ENCODE results near the gene C22orf31.

Gene C22orf31

DNA sequence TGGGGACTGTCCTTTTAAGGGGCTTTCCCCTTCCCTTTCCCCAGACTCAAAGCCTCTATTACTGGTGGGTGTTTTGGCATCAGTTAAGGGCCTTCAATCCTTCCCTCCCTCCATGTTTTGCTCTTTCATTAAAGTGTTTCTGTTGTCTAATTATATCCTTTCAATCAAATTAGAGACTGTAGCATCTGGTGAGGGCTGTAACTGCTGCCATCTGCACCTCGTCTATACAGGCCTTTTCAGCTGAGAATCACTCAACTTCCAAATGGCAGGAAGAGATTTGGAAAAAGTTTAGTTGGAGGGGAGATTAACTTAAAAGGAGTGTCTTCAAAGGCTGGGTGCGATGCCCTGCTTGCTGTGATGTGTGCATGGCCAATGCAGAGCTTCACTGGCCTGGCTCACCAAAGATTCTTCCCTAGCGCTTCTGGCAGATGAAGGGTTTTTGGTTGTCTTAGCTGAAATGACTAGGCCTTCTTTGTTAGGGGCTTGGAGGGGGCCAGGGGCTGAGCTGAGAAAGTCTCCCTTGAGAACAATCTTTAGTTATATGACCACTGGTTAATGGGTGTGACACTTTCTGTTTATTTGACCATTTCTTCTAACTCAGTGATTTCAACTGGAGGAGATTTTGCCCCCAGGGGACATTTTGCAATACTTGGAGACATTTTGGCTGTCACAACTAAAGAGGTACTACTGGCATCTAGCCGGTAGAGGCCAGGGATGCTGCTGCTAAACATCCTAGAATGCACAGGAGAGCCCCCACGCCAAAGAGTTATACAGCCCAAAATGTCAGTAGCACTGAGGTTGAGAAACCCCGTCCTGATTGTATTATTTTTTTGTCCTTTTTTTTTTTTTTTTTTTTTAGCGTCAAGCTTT, 18.7 kb upstream of the C22orf31 start:
- DNase-seq: peak; percentile 55

- DNase-seq: no peak
Observed at GRCh38 chr22:29079218-29079901, 17.7 kb upstream of the C22orf31 start.

GRCh38 chr22:29078869-29079207, 17.2 kb upstream of the C22orf31 start:
- DNase-seq: no peak

DNA sequence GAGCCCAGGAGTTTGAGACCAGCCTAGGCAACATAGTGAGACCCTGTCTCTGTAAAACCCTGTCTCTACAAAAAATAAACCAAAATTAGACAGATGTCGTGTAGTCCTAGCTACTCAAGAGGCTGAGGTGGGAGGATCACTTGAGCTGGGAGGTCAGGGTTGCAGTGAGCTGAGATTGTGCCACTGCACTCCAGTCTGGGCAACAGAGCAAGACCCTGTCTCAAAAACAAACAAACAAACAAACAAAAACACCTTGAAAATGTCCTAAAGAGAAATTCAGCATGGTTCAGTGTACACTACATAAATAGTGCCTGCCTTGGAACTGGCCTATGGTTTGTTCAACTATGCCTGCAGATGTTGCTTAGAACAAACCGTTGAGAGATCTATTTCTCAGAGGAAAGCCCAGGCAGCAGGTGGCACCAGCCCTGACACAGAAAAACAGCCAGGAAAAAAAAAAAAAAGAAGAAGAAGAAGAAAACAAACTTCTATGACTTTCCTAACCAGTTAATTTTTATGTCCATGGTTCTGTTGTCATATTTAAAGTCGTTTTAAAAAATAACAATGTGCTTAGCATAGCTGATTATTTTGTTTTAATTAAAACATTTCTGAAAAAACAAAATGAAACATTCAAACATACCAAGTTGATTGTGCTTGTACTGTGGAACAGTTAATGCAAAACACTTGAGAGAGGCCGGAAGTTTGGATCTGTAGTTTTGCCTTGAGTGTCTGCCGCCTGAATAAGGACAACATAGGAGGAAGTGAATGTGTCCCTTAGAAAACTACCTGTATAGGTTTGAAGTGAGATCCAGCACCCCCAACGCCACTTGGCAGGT, 16.6 kb upstream of the C22orf31 start:
- no peak for DNase-seq

DNA sequence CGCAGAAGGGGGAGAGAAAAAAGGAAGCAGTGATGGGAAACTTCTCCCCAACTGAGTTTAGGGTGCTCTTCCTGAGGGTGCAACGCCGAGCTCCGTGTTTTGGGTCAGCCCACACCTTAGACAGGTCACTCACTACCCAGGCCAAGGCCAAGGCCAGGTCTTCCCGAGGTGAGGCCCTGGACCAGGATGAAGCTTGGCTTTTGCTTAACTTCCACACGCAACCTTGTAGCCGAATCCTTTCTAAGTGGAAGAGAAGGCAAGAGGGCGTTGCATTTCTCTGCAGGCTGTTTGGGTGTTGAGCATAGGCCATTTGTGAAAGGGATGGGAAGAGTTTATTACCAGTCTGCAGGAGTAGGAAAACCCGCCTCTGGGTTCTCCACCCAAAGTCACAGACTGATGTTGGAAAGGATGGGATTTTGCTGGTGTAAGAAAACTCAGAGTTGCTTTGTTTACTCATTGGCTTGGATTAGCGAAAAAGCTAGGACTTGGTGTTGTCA, 12.7 kb upstream of the C22orf31 start:
- DNase-seq: no peak

DNA sequence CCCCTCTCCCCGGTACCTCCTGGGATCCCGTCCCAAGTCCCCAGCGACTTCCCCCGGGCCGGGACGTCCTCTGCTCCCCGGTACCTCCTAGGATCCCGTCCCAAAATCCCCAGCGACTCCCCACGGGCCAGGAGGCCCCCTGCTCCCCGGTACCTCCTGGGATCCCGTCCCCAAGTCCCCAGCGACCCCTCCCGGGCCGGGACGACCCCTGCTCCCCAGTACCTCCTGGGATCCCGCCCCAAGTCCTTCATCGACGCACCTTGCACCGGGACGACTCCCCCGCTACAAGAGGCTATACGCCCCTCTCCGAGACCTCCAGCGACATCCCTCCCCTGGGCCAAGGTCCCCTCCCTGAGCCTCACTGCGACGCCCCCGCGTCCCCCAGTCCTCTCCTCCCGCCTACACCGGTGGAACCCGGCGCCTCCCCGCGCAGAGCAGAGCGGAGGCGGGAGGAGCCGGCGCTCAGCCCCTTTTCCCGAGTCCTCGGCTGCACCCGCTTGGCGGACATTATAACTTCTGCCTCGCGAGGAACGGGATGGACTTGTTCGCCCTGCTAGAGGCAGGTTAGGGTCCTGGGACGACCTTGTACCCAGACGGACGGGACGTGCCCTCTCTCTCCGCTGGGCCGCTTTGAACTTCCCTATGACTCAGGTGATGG, 12.1 kb upstream of the C22orf31 start:
- peak; percentile 21 for DNase-seq

- DNase-seq: no peak
Observed at GRCh38 chr22:29072979-29073617, 11.5 kb upstream of the C22orf31 start, which contains the start of gene KREMEN1. Gene KREMEN1 (plus strand): TSS chr22:29073035. CDS start chr22:29073131, 96 bp downstream.

DNA sequence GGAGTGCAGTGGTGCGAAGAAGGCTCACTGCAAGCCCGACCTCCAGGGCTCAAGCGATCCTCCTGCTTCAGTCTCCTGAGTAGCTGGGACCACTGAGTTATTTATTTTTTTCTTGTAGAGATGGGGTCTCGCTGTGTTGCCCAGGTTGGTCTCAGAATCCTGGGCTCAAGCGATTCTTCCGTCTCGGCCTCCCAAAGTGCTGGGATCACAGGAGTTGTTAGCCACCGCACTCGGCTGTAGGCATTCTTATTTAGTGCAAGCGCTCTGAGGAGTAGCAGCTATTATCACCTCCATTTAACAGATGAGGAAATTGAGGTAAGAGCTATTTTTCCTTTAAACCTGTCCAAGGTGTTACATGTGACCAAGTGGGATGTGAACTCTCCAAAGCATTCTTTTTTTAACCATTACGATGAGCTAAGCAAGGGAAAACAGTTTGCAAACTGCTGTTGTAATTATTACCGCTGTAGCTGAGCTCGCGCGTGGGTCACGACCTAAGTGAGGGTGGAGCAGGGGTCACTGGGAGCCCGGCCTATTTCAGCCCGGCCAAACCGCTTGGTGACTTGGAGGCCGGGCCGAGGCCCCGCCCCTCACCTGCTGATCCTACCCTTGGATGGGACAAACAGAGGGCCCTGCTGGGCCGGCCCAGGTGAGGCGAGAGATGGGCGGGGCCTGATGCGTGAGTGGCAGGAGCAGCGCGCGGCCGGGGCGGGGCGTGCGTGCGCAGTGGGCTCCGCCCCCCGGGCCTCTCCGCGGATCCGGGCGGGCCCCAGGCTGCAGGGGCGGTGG, 10.8 kb upstream of the C22orf31 start:
- DNase-seq: peak; percentile 75

GRCh38 chr22:29071261-29072045, 9.8 kb upstream of the C22orf31 start:
- peak; percentile 52 for DNase-seq

DNA sequence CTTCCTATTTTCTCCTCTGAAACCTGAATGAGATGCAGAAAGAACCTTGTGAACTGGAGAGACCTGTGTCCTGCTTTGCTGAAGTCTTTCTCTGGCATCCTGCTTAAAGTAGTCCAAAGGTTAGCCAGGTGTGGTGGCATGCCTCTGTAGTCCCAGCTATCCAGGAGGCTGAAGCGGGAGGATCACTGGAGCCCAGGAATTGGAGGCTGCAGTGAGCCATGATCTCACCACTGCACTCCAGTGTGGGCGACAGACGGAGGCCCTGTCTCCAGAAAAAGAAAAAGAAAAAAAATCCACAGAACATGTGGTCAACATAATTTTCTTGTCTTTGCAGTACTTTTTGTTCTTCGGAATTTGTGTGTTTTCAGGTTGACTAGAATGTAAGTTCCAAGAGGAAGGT, 8.9 kb upstream of the C22orf31 start:
- no peak for DNase-seq

- no peak for DNase-seq
Observed at GRCh38 chr22:29069463-29069862, 7.8 kb upstream of the C22orf31 start.

DNA sequence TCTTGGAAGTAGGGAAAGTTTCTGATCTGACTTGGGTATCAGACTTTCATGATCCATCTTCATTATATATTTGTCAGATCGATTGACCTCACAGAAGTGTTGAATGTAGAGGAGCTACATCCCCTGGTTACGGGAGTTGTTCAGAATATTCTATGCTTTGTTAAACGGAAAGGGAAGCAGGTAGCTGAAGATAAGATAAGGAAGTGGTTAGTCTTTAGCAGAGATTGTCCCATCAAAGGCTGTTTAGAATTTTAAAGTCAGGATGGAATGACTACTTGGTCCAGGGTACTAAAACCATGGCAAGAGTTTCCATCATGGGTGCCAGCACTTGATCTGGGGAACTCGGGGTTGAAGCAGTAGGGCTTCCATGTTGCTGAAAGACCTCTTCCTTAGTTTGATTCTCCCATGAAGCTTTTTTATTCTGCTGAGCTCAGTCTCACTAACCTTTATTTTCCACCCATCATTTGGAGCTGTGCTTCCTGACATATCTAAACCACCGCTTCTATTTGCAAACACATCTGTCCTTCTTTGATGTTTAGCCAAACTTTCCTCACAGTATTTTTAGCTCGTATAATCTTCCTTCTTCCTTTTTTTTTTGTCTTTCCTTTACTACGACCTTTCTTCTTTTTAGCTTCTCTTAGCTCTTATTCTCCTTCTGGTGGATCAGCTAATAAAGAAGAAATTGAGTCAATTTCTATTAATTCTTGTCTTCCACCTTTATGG, 4.0 kb upstream of the C22orf31 start:
- DNase-seq: no peak

GRCh38 chr22:29062286-29062821, 723 bp upstream of the C22orf31 start:
- DNase-seq: no peak

DNA sequence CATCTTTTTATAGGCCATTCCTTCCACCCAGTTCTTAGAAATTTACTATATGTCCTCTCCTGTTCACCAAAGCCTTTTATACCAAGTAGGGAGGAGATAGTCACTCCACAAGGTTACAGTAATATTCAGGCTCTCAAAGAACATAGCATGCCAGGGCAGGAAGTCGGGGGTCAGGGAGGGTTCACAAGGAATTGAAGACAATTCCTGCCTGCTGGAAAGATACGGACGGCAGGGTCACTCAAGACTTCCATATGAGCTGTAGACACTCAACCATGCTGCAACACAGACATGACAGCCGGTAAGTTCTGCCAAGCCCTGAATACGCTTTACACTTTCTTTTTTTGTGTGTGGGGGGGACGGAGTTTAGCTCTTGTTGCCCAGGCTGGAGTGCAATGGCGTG, 700 bp downstream of the C22orf31 start:
- DNase-seq: no peak

- no peak for DNase-seq
Observed at GRCh38 chr22:29060251-29060869, 1.3 kb downstream of the C22orf31 start.

DNA sequence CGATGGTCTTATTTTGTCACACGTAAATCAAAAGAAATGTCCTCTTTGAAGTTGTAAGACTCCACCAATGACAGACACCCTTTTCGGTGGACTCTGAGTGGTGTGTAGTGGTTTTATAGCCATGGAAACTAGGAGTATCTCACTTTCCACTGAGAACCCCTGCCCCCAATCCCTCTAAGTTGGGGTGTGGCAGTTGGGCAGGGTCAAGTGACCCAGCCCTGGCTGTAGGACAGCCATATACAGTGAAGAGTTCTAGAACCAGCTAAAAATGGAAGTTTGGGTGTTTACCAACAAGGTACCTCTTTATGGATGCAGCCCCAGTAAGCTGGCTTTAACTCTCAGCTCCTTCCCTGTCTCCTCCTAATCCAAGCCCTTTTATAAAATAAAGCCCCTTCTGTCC, 5.2 kb downstream of the C22orf31 start:
- no peak for DNase-seq

- no peak for DNase-seq
Observed at GRCh38 chr22:29055192-29055830, 6.3 kb downstream of the C22orf31 start.

DNA sequence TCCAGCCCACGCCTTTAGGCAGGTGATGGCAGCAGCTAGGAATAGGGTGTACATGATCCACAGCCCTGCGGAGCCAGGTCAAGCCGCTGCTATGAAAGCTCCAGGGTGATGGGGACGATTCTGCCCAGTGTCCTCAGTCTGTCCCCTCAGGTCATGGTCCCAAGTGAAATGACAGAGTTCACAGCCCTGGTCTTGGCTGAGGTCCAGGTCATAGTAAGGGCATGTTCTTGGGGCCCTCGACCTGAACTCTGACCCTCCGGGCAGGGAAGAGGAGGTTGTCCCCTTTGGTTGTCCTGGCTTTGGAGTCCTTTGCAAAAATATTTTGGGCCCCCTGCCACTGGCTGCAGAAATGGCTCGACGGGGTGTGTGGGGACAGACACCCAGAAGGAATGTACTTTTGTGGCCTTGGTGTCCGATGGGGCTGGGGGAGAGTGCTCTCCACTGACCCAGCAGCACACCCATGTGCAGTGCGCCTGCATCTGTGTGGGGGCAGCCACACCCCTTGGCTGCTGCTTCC, 7.3 kb downstream of the C22orf31 start:
- DNase-seq: no peak

Measured in EL (cell line).